TTC549 (cell line): ENCODE data around the gene GSTM1.
"Not testable (repeated sequence)": the region's sequence is repeated elsewhere in the genome, so short reads cannot be mapped to it uniquely, and the experiment has no call there.

Experiments used
- FAIRE-seq: peaks from 2 replicates; lab custom pipeline; 2012; peaks lifted over from hg19 to GRCh38; lab: Jason Lieb, UNC

The GSTM1 gene

DNA sequence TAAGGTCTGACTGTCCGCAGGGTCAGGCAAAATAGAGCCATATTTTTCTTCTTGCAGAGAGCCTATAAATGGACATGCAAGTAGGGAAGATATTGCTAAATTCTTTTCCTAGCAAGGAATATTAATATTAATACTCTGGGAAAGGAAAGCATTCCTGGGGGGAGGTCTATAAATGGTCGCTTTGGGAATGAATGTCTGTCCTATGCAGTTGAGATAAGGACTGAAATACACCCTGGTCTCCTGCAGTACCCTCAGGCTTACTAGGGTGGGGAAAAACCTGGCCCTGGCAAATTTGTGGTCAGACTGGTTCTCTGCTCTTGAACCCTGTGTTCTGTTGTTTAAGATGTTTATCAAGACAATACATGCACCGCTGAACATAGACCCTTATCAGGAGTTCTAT, 15.3 kb downstream of the GSTM1 start:
- not testable (repeated sequence) for FAIRE-seq

DNA sequence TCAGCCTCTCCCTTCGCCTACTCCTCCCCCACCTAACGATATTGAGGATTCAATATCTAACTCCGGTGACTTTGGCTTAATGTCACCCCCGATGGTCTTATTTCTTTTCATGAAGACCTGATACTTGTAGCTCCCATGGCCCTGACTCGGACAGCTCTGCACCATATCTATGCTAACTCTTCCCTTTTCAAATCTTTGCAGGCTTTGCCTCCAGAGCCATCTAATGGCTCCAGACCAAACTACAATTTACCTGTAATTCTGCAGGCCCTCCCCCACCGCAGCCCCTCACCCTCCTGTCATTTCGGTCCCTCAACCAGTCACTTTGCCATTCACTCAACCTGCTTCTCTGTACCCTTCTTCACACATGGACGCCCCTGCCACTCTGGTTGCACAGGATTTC, 16.6 kb downstream of the GSTM1 start:
- FAIRE-seq = no peak

- no peak for FAIRE-seq
These were observed 17.8 kb downstream of the GSTM1 start for GRCh38 chr1:109705411-109705810.

- not testable (repeated sequence) for FAIRE-seq
These were observed 21.3 kb downstream of the GSTM1 start for GRCh38 chr1:109708949-109709348.

GRCh38 chr1:109709822-109710221, 22.2 kb downstream of the GSTM1 start:
- not testable (repeated sequence) for FAIRE-seq

DNA sequence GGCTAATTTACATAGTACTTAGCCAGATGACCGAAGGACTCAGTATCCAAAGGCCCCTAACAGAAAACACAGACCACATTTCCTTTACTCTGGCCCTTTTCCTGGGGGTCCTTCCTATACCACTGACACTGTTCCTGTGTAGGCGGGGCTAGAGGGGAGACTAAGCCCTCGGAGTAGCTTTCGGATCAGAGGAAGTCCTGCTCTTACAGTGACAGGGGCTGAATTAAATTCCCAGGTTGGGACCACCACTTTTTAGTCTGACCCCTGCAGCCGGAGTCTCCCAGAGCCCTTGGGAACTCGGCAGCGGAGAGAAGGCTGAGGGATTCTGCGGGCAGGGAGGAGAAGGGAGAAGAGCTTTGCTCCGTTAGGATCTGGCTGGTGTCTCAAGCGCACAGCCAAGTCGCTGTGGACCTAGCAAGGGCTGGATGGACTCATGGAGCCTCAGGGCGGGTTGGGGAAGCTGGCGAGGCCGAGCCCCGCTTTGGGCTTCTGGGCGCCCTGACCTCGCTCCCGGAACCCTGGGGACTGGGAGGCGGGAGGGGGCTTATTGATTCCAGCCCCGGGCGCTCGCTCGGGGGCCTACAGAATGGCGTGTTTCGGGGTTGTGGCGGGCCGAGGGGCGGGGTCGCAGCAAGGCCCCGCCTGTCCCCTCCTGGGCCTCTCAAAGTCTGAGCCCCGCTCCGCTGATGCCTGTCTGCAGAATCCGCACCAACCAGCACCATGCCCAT, 24.1 kb downstream of the GSTM1 start, which contains the start of gene GSTM5:
GSTM5 (plus strand) TSS at position 659 of the 728 bp plus-strand sequence; CDS start at position 721, 62 bp downstream.
- FAIRE-seq = not testable (repeated sequence)

DNA sequence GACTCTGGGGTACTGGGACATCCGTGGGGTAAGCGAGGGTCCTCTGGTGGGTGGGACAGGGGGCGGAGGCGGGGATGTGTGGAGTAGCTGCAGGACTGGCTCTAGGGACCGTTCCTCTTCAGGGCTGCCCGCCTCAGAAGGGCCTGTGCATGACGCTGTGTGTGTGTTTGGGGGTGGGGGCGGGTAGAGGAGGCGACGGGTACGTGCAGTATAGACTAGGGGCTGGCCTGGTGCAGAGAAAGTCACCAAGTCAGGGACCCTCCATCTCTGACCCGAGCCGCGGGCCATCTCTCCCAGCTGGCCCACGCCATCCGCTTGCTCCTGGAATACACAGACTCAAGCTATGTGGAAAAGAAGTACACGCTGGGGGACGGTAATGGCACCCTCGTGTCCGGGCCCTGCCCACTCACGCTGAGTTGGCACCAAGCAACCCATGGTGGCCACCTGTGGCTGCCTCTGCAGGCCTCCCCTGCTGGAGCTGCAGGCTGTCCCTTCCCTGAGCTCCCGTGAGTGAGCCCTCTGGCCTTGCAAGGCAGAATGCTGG, 24.8 kb downstream of the GSTM1 start:
- FAIRE-seq = no peak

GRCh38 chr1:109713636-109714035, 26.0 kb downstream of the GSTM1 start:
- FAIRE-seq = no peak

DNA sequence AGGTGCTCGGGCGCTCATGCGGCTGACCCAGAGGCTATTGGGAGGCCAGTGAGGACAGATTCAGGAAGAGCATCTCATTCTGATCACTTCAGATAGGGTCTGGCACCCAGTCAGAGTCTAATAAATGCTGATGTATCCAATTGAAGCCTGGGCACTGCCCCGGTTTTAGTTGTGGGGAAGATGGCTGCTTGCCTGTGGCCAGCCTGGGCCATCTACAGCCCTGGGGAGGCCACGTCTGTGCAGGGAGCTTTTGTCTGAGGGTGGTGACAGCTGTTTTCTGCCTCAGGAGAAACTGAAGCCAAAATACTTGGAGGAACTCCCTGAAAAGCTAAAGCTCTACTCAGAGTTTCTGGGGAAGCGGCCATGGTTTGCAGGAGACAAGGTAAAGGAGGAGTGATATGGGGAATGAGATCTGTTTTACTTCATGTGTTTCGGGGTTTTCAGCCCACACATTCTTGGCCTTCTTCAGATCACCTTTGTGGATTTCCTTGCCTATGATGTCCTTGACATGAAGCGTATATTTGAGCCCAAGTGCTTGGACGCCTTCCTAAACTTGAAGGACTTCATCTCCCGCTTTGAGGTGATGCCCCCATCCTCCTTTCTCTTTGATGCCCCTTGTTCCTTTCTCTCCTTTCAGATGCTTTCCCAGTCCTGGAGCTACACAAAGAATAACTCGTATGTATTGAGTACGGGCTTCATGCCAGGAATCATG, 27.2 kb downstream of the GSTM1 start:
- no peak for FAIRE-seq

DNA sequence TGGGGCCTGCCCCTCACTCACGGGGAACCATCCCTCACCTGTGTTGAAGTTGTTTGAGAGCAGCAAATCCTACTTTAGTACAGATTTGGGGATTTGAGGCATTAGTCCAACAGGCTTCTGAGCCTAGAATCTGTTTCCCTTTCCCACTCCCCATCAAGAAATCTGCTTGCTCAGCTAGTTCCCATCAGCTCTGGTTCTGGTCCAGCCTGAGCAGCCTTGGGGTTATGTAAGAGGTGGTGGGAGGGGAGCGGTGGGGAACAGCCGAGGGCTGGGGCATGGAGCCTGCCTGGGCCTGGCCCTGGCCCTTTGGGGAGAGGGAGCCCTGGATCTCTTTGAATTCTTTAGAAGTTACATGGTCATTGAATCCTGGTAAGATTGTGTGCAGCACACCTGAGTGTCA, 28.5 kb downstream of the GSTM1 start:
- no peak for FAIRE-seq

GRCh38 chr1:109716570-109717090, 29.0 kb downstream of the GSTM1 start:
- no peak for FAIRE-seq

GRCh38 chr1:109717729-109718128, 30.1 kb downstream of the GSTM1 start:
- no peak for FAIRE-seq

GRCh38 chr1:109718495-109718894, 30.9 kb downstream of the GSTM1 start:
- no peak for FAIRE-seq

GRCh38 chr1:109719337-109719837, 31.8 kb downstream of the GSTM1 start:
- no peak for FAIRE-seq

GRCh38 chr1:109721042-109721441, 33.4 kb downstream of the GSTM1 start:
- no peak for FAIRE-seq

- no peak for FAIRE-seq
These were observed 34.4 kb downstream of the GSTM1 start for GRCh38 chr1:109721971-109722370.

- no peak for FAIRE-seq
These were observed 35.5 kb downstream of the GSTM1 start for GRCh38 chr1:109722908-109723691.

DNA sequence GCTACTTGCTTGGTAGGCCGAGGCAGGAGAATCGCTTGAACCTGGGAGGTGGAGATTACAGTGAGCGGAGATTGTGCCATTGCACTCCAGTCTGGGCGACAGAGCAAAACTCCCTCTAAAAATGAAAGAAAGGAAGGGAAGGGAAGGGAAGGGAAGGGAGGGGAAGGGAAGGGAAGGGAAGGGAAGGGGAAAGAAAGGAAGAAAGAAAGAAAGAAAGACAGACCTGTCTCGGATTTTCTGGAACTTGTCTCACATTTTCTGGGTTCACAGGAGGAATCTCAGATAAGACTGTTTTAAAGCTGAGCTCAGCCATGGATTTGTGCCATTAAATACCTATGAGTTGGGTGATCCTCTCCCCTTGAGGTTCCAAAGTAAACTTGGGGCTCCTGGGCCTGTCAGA, 37.3 kb downstream of the GSTM1 start:
- no peak for FAIRE-seq

DNA sequence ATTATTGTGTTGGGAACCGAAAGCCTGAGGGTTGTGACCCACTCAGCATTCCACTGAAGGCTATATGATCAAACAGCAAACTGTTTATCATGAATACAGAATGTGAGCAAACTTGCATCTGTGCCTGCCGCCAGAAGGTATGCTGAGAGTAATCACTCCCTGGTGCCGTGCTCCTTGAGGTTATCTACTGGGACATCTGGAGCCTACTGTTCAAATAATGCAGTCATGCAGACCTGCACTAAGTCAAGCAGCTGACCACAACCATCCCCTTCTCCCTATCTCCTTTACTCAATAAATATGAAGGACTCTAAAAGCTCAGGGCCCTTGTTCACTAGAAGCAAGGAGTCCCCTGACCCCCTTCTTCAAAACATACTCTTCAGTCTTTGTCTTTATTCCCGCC, 37.9 kb downstream of the GSTM1 start:
- FAIRE-seq = no peak

GRCh38 chr1:109726007-109726406, 38.4 kb downstream of the GSTM1 start:
- no peak for FAIRE-seq

- no peak for FAIRE-seq
These were observed 39.2 kb downstream of the GSTM1 start for GRCh38 chr1:109726728-109727373.

DNA sequence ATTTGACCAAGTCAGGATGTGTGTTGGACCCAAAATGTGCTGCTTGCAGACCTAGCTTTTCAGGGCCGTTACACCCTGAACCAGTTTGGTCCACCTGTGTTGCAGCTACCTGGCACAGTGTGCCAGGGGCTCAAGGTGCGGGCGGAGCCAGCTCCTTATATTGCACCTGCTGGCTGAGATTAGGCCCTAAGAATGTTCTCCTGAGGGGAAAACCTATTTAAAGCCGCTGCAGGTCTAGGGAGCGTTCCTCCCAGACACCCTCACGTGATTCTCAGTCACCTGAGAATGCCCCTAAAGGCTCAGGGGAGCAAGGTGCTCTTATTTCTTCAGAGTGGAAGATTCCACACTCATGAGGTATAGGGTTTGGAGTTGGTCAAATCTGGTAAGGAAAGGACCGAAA, 41.3 kb downstream of the GSTM1 start:
- FAIRE-seq = no peak
